ENCODE results near the gene C19orf25.

DNA sequence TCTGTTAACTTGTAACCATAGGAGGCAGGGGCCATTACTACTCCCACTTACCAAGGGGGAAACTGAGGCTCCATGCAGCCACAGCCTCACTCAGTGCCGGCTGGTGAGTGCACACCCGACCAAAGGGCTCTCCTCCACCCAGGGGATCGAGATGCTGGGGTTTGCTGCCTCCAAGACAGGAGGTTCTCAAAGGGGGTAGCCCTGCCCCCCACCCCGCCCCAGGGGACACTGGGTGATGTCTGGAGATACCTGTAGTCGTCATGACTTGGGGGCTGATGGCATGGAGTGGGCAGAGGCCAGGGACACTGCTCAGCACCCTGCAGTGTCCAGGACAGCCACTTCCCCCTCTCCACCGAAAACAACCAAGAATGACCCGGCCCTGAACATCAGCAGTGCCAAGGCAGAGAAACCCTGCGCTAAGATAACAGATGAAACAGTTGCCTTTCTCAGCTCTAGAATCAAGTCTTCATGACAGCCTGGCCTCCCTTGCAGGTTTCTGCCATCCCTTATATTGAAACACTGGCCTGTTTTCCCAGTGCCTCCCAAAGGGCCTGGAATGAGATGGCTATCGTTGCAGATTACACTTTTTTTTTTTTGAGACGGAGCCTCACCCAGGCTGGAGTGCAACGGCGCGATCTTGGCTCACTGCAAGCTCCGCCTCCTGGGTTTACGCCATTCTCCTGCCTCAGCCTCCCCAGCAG, 15.2 kb upstream of the C19orf25 start:
- TF ChIP-seq POLR2A (IDR thresholded peaks at IDR 0.05; ENCODE audit: low read depth, low read length) = no peak
- no peak for TF ChIP-seq SPI1 (IDR thresholded peaks at IDR 0.05; ENCODE audit: low read depth, low read length)
